ENCODE measurements around the gene C2CD5.
"Not testable (repeated sequence)": the region's sequence is repeated elsewhere in the genome, so short reads cannot be mapped to it uniquely, and the experiment has no call there.

The C2CD5 gene

DNA sequence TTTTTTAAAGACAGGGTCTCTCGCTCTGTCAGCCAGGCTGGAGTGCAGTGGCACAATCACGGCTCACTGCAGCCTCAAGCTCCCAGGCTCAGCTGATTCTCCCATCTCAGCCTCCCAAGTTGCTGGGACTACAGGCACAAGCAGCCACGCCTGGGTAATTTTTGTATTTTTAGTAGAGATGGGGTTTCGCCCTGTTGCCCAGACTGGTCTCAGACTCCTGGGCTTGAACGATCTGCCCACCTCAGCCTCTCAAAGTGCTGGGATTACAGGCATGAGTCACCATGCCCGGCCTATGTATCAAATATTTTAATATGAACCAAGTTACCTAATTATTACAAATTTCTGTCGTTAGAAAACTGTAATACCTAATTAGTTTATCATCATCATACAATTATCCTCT lies 63.5 kb downstream of the C2CD5 start:
- not testable (repeated sequence) for DNase-seq

- no peak for DNase-seq
Measured at GRCh38 chr12:22480016-22480415, 64.3 kb downstream of the C2CD5 start.

DNA sequence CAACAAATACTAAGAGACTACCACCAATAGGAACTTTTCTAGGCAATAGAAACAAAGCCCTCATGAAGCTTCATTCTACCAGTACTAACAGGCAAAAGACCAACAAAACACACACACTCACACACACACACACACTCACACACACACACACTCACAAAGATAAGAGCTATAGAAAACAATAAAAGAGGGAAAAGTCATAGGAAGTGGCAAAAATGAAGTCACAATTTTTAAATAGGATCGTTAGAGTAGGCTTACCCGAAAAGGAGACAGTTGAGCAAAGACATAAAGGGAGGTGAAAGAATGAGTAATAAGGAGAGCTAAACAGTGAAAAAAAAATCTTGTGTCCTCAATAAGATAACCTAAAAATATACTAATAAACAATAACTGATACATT lies 66.5 kb downstream of the C2CD5 start:
- DNase-seq = no peak

DNA sequence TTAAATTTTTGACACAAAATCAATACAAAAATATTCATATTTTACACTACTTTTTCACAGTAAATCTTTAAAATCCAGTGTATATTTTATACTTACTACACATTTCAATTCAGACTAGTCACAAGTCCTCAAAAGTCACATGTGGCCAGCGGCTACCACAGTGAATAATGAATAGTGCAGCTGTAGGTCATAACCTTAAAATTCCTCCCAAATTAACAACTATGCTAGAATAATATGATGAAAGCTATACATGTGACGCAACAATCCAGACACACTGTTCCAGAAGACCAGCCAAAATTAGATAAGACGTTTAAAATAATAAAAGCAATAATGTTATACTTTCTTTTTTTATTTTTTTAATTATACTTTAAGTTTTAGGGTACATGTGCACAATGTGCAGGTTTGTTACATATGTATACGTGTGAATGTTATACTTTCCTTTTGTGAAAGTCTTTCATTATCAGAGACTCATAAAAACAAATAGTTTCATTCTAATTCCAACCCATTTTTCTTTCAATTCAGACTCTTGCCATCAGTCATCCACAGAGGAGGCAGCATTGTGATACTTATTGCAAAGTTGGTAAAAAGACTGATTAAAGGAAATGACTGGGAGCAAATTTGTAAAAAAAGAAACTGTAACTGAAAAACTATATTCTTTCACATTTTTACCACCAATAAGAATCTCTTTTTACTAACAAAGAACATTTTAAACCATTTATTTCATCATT lies 67.0 kb downstream of the C2CD5 start:
- DNase-seq = no peak

DNA sequence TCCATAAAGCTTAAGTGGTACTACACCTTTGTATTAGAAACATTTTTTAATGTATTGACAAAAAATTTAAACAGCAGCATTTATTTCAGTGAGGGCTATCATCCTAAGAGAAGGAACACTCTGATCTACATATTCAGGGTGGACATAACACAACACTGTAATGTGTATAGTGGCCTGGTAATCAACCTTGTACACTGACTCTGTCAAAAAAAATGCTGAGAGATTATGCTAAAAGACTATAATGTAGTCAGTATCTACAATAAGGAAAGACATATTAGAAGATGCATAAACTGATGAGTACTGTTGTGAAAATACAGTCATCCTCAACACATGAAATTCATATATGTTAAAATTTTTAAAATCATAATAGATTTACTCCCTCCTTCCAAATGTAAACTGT lies 68.2 kb downstream of the C2CD5 start:
- DNase-seq = no peak

DNA sequence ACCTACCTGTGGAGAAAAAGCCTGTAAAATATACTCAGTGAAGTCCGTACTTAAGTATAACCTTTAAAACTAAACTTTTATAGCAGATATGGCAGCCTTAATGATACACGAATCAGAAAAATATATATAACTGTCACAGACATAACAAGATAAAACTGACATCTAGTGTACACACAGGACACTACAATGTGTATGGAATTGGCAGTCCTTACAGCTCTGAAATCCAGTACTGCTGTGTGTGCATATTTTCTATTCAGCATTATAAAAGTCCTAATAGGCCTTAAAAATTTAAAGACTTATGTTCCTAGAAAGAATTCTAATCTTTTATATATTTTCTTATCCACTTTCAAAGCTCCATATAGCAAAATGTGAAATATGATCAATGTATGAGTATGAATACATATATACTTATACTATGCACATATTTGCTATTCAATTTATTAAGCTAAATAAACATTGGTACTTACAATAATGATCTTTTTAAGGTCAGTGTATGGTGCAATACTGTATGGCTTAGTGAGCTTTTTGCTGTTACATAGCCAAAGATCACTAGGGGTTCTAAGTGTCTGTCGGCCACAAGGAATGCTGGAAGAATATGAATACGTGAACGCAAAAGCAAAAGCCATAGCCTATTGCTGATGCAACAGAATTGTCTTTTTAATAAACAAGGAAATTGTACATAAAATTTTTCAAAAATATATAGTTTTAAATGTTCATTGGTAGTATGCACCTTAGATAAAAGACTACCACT lies 69.2 kb downstream of the C2CD5 start:
- DNase-seq = no peak

DNA sequence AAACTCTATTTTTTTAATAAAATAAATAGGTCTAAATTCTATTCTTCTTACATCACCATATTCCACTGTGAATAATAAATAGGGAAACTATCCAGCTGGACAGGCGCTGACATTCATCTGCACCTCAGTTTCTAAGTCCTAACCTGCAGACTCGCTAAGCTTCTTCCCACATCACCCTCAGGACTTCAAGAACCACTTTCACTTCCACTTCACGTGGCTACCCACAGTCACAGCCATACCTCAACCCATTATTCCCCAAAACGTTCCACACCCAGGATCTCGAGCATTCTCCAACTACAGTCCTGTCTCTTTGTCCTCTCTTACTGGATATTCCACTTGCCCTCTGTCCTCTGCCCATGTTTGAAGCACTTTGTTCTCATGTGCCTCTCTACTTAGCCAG lies 71.1 kb downstream of the C2CD5 start:
- DNase-seq = no peak

DNA sequence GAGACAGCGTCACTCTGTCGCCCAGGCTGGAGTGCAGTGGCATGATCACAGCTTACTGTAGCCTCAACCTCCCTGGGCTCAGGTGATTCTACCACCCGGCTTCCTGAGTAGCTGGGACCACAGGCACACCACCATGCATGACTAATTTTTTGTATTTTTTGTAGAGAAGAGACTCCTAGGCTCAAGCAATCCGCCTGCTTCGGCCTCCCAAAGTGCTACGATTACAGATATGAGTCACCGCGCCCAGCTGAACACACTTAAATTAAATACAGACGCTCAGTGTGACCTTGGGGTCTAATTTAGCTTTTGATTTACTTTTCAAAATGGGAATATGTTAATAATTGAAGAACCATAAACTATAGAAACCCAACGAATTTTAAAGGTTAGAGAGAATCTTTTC lies 77.2 kb downstream of the C2CD5 start:
- no peak for DNase-seq

- DNase-seq = no peak
Measured at GRCh38 chr12:22463306-22463705, 81.0 kb downstream of the C2CD5 start.

- DNase-seq = no peak
Measured at GRCh38 chr12:22461786-22462185, 82.6 kb downstream of the C2CD5 start.

- peak in 2 of 58 donors; percentile 18 to 59 for DNase-seq
Measured at GRCh38 chr12:22459838-22460490, 84.4 kb downstream of the C2CD5 start.

DNA sequence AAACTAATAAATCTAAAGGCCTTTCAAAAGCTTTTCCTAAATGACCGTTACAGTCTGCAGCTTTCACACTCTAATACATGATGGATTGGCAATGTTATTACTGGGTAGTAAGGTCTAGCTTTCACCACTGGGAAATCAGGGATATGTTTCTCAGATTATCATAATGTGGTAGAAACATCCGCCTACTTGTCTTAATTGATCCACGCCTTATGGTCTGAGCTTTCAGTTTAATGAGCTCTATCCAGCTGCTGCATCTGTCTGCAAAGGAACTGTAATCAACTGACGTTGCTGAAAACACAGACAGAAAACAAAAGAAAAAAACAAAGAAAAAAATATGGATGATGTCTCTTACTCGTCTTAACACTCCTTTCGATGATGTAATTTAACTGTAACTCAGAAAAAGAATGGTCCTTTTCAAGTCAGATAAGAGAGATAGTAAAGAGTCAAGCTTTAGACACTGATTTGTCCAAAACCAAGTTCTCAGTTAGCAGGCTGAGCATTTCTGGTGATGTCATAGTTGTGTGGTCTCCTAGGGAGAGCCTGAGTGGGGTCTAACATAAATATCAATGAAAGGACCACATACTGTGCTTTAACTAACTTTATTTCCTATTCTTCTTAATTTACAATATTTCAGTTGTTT lies 85.9 kb downstream of the C2CD5 start:
- no peak for DNase-seq

DNA sequence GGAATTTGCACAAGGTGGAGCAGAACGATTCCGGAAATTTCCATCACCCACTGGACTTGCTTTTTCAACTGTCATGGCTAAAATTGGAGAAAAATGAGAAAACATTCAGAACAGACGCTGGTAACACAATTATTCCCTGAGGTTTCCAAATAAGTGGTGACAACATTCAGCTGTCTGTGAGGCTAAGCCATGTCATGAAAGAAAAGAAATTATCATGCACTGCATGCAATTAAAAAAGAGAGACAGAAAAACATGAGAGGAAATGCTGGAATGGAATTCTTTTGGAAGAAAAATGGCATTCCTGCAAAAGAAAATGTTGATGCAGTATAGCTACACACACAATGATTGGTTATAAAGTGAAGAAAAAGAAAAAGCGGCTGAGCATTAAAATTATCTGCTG lies 87.3 kb downstream of the C2CD5 start:
- DNase-seq = no peak

- no peak for DNase-seq
Measured at GRCh38 chr12:22453511-22453910, 90.8 kb downstream of the C2CD5 start.

- DNase-seq = no peak
Measured at GRCh38 chr12:22447223-22447622, 97.1 kb downstream of the C2CD5 start.

DNA sequence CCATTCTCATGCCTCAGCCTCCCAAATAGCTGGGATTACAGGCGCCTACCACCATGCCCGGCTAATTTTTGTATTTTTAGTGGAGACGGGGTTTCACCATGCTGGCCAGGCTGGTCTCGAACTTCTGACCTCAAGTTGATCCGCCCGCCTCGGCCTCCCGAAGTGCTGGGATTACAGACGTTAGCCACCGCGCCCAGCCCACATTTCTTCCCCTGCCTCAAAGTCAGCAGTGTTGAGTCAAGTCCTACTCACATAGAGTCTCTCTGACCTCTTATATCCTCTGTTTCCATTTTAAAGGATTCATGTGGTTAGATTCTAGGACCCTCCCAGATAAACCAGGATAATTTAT lies 100.1 kb downstream of the C2CD5 start:
- DNase-seq = not testable (repeated sequence)

- DNase-seq = peak in 47 of 58 donors; percentile 2 to 76 (median 30)
Measured at GRCh38 chr12:22443379-22444316, 100.7 kb downstream of the C2CD5 start.

- no peak for DNase-seq
Measured at GRCh38 chr12:22437031-22437806, 107.1 kb downstream of the C2CD5 start.

GRCh38 chr12:22435583-22435982 lies 108.8 kb downstream of the C2CD5 start:
- DNase-seq = no peak

DNA sequence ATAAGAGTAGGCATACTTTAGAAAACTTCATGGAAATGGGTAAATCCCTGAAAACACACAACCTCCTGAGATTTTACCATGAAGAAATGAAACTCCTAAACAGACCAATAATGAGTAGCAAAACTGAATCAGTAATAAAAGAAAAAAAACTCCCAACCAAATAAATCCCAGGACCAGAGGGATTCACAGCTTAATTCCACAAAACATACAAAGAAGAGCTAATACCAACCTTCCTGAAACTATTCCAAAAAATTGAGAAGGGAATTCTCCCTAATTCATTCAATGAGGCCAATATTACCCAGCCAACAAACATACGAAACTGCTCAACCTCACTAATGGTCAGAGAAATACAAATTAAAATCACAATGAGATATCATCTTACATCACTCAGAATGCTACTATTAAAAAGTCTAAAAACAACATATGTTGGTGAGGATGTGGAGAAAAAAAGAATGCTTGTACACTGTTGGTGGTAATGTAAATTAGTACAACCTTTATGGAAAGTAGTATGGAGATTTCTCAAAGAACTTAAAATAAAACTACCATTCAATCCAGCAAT lies 112.6 kb downstream of the C2CD5 start:
- no peak for DNase-seq
